ENCODE results near the gene LHPP. TPM values are rescaled to one million over a fixed set of nuclear protein-coding genes. Genes with fewer than 3 reads are reported as not detected.

Gene LHPP
- total RNA-seq, 4 donors from 2014 or later = 9.3 to 20.5 (median 14.5) TPM

GRCh38 chr10:124639206-124639605 is 177.6 kb downstream of the LHPP start:
- TF ChIP-seq, protein P1, sequence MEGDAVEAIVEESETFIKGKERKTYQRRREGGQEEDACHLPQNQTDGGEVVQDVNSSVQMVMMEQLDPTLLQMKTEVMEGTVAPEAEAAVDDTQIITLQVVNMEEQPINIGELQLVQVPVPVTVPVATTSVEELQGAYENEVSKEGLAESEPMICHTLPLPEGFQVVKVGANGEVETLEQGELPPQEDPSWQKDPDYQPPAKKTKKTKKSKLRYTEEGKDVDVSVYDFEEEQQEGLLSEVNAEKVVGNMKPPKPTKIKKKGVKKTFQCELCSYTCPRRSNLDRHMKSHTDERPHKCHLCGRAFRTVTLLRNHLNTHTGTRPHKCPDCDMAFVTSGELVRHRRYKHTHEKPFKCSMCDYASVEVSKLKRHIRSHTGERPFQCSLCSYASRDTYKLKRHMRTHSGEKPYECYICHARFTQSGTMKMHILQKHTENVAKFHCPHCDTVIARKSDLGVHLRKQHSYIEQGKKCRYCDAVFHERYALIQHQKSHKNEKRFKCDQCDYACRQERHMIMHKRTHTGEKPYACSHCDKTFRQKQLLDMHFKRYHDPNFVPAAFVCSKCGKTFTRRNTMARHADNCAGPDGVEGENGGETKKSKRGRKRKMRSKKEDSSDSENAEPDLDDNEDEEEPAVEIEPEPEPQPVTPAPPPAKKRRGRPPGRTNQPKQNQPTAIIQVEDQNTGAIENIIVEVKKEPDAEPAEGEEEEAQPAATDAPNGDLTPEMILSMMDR (IDR thresholded peaks at IDR 0.05; ENCODE audit: low read depth) = no peak

DNA sequence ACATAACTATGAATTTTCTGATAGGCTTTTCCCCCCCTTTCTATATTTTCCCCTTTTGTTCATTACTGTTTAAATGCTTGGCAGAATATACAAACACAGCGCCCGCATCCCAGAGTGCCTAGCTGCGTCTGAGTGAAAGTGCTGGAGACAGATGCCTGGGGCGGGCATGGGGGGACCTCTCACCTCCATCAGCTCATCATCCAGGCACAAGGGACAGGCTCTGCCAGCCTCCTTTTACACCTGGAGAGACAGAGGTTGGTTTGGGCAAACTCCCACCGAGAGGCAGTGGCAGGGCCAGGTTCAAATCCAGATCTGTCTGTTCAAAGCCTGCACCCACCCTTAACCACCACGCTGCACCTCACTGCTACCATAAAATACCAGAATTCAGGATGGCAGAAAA is 178.0 kb downstream of the LHPP start:
- TF ChIP-seq, protein P1 (IDR thresholded peaks at IDR 0.05; ENCODE audit: low read depth) = no peak

DNA sequence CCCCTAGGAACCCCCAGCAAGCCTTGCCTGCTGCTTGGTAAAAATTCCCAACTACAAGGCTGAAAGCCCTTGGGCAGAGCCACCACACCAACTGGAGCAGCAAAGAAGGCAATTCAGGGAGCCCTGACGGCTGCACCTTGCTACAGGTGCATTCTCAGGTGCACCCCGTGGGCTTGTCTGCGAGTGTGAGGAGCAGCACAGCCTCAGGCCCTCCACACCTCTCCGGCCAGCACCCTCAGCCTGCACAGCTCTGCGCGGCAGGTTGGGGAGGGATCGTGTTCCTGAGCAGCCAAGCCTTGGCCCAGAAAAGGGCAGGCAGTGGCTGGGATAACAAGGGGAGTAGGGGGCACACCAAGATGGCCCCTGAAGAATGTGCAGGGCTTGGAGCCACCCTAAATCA is 178.4 kb downstream of the LHPP start:
- TF ChIP-seq, protein P1 (IDR thresholded peaks at IDR 0.05; ENCODE audit: low read depth) = no peak

GRCh38 chr10:124640538-124641231 is 179.1 kb downstream of the LHPP start:
- TF ChIP-seq, protein P1 (IDR thresholded peaks at IDR 0.05; ENCODE audit: low read depth) = no peak

- TF ChIP-seq, protein P1 (IDR thresholded peaks at IDR 0.05; ENCODE audit: low read depth) = no peak
Measured at GRCh38 chr10:124641282-124642087, 179.9 kb downstream of the LHPP start.

DNA sequence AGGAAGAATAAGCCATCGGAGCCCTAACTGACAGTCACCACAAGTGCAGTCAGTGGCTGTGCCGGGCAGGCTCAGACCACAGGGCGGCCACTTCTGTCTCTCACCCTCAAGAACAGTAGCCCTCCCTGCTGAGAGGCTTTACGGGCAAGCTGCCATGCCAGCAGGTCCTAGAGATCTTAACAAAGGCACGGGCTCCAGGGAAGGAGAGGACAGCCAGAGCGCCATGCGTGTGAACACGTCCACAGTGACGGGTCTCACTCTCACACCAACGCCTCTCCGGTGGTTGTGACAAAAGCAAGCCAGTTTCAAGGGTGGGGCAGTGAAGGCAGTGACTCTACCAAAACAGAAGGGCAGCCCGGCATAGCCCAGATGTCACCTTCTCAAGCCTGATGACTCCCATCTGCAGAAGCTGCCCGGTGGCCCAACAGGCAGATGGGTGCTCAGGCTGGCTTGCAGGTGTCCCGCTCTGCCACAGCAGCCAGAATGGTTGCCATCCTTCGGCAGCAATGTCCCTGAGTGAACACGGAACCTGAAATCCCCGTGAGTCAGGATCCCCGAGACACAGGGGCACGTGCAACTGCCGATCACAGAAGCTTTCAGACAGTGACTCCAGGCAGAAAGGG is 180.6 kb downstream of the LHPP start:
- TF ChIP-seq, protein P1 (IDR thresholded peaks at IDR 0.05; ENCODE audit: low read depth) = no peak
